A673 (cell line): ENCODE data around the gene TXNRD2.

Source experiments
- EZH2 ChIP-seq: fragments of 200-600 bp; sonication (generic); IDR thresholded peaks from 2 replicates; pipeline ENCODE4 v1.6.1; 2017; ENCODE audit warnings: borderline replicate concordance, low read depth, mild to moderate bottlenecking, mixed read lengths, antibody characterized with exemption, low read length; ENCODE audit not compliant: poor library complexity, severe bottlenecking
- TF ChIP-seq, protein P1 (sequence below): fragments of 300-800, 200-600 bp; sonication (generic); conservative IDR thresholded peaks from 2 replicates; pipeline ENCODE4 v1.5.1; 2017; ENCODE audit warnings: low read depth, mild to moderate bottlenecking, antibody characterized with exemption, low read length, moderate library complexity, mixed read lengths

DNA sequence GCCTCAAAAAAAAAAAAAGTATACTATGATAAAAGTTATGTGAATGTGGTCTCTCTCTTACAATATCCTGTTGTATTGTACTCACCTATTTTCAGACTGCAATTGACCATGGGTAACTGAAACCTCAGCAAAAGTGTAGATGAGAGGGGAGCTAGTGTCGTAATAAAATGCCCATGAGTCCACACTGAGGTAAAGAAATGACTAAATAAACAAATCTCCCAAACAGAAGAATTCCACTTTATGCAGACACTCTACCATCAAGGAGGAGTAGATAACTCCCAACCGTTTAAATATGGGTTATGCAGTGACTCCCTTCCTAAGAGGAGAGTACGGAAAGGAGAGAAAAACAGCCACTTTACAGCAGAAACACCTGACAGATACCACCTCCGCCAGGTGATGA is 101.6 kb downstream of the TXNRD2 start:
- TF ChIP-seq, protein P1, sequence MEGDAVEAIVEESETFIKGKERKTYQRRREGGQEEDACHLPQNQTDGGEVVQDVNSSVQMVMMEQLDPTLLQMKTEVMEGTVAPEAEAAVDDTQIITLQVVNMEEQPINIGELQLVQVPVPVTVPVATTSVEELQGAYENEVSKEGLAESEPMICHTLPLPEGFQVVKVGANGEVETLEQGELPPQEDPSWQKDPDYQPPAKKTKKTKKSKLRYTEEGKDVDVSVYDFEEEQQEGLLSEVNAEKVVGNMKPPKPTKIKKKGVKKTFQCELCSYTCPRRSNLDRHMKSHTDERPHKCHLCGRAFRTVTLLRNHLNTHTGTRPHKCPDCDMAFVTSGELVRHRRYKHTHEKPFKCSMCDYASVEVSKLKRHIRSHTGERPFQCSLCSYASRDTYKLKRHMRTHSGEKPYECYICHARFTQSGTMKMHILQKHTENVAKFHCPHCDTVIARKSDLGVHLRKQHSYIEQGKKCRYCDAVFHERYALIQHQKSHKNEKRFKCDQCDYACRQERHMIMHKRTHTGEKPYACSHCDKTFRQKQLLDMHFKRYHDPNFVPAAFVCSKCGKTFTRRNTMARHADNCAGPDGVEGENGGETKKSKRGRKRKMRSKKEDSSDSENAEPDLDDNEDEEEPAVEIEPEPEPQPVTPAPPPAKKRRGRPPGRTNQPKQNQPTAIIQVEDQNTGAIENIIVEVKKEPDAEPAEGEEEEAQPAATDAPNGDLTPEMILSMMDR = no peak
- no peak for TF ChIP-seq EZH2
